Liver (tissue), 3 donors: ENCODE measurements around the gene IRF8.

ENCODE experiments used
- ATF3 ChIP-seq: IDR thresholded peaks from 2 replicates; pipeline ENCODE4 v1.6.1; 2016; ENCODE audit warnings: antibody characterized with exemption
- CTCF ChIP-seq: fragments of 150-350 bp; IDR thresholded peaks from 2 replicates; pipeline ENCODE4 v1.5.1; 2017; ENCODE audit warnings: improper control_type of control experiment, low read depth, low read length; ENCODE audit not compliant: missing input control
- HNF4A ChIP-seq, 2 donors: conservative IDR thresholded peaks; 2 replicates each; pipeline ENCODE4 v1.6.1; 2016; ENCODE audit warnings: antibody characterized with exemption in 2 of 2, mild to moderate bottlenecking in 2 of 2
- JUND ChIP-seq, 2 donors: IDR thresholded peaks; 2 replicates each; pipeline ENCODE4 v1.6.1; 2016; ENCODE audit warnings: antibody characterized with exemption in 2 of 2
- MAX ChIP-seq: IDR thresholded peaks from 2 replicates; pipeline ENCODE4 v1.6.1; 2016; ENCODE audit warnings: antibody characterized with exemption
- RAD21 ChIP-seq, 2 donors: IDR thresholded peaks; 2 replicates each; pipeline ENCODE4 v1.6.1; 2016; ENCODE audit warnings: antibody characterized with exemption in 2 of 2, mild to moderate bottlenecking in 2 of 2
- SP1 ChIP-seq: IDR thresholded peaks from 2 replicates; pipeline ENCODE4 v1.6.1; 2018; ENCODE audit warnings: antibody characterized with exemption, mild to moderate bottlenecking
- TAF1 ChIP-seq: conservative IDR thresholded peaks from 2 replicates; pipeline ENCODE4 v1.6.1; 2016; ENCODE audit warnings: antibody characterized with exemption, mild to moderate bottlenecking
- YY1 ChIP-seq: IDR thresholded peaks from 2 replicates; pipeline ENCODE4 v1.6.1; 2016; ENCODE audit warnings: antibody characterized with exemption, mild to moderate bottlenecking
- donor health status: healthy.
- donor health status: healthy.

- TF ChIP-seq HNF4A (conservative IDR thresholded peaks at IDR 0.05) (no peak), CTCF (no peak), TAF1 (no peak), ATF3 (no peak), MAX (no peak), JUND (IDR thresholded peaks at IDR 0.05) (no peak), YY1 (no peak), SP1 (no peak), RAD21 (IDR thresholded peaks at IDR 0.05) (no peak)
These were observed 6.4 kb downstream of the IRF8 start for GRCh38 chr16:85905110-85906095.
